Measurements from ENCODE around the gene PTPN12.

PTPN12 gene

GRCh38 chr7:77662869-77663268 lies 125.8 kb downstream of the PTPN12 start:
- CTCF ChIA-PET = interaction anchor here (4.2 kb wide), 1 partner anchor 12 kb away, joined by 27 read pairs; no protein-coding TSS in a partner anchor
- TF ChIP-seq, protein P1, sequence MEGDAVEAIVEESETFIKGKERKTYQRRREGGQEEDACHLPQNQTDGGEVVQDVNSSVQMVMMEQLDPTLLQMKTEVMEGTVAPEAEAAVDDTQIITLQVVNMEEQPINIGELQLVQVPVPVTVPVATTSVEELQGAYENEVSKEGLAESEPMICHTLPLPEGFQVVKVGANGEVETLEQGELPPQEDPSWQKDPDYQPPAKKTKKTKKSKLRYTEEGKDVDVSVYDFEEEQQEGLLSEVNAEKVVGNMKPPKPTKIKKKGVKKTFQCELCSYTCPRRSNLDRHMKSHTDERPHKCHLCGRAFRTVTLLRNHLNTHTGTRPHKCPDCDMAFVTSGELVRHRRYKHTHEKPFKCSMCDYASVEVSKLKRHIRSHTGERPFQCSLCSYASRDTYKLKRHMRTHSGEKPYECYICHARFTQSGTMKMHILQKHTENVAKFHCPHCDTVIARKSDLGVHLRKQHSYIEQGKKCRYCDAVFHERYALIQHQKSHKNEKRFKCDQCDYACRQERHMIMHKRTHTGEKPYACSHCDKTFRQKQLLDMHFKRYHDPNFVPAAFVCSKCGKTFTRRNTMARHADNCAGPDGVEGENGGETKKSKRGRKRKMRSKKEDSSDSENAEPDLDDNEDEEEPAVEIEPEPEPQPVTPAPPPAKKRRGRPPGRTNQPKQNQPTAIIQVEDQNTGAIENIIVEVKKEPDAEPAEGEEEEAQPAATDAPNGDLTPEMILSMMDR (IDR thresholded peaks at IDR 0.05; ENCODE audit: control extremely low read depth, extremely low read depth, low read depth, missing control alignments) = no peak
- no peak for DNase-seq (ENCODE audit: extremely low spot score)
- POLR2A ChIA-PET = no interaction called here

DNA sequence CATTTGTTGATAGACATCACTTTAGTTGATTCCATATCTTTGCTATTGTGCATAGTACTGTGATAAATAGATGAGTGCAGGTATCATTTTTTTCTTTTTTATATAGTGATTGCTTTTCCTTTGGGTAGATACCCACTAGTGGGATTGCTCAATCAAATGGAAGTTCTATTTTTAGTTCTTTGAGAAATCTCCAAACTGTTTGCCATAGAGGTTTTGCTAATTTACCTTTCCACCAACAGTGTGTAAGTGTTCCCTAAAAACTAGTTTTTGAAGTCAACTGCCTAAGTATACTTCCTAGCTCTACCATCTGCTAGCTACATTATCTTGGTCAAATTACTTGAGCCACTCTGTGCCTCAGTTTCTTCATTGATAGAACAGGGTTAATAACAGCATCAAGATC lies 127.6 kb downstream of the PTPN12 start:
- ChIA-PET POLR2A (no interaction called here), CTCF (interaction anchor here (0.8 to 4.2 kb wide), 5 partner anchors 9 to 376 kb away, joined by 3 to 27 read pairs (median 7); no protein-coding TSS in a partner anchor)
- no peak for DNase-seq (ENCODE audit: extremely low spot score)
- TF ChIP-seq, protein P1 (IDR thresholded peaks at IDR 0.05; ENCODE audit: control extremely low read depth, extremely low read depth, low read depth, missing control alignments) = no peak

DNA sequence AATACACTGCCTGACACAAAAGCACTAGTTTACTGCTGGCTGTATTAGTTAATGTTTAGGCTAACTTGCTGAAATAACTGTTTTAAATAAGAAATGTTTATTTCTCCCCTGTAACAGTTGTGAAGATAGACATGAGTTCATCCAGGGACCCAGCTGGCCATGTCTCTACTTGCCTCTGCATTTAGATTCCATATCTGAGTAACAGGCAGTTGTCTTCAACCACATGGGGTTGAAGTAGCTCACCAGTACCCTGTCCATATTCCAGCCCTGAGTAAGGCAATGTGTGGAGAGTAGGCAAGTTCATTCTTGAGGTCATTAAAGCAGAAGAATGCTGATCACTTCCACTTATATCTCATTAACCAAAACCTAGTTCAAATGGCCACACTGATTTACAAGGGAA lies 128.1 kb downstream of the PTPN12 start:
- CTCF ChIA-PET = interaction anchor here (0.8 to 4.2 kb wide), 5 partner anchors 9 to 376 kb away, joined by 3 to 27 read pairs (median 7); no protein-coding TSS in a partner anchor

DNA sequence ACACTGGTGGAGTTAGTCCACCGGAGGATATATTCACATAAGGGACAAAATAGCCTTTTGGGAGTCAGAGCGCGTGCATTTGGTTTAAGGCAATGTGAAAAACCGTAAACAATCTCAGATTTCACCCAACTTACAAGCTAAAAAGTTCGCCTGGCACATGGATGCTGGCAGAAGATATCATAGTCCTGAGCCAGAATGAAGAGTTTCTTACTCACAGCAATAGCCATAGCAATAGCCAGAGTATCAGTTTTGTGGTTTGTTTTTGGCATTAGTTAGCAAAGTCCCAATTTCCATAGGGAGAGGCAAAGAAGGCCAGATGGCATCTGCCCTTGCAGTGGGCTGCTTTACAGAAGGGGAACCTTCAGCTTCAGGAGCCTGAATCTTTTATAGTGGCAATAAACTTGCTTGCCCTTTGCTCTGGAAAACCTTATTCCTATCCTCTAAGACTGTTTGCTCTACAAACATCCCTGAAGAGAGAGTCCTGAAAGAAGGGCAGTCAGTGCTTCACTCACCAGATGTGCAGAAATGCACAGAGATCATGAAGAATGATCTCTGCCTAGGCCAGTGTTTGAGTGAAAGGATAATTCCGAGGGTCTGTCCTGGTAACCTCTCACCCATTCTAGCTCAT lies 130.5 kb downstream of the PTPN12 start:
- POLR2A ChIA-PET = interaction anchor here (0.6 kb wide), 1 partner anchor 9 kb away, joined by 3 read pairs; no protein-coding TSS in a partner anchor

More for the DNA sequence above, 128.1 kb downstream of the PTPN12 start:
- POLR2A ChIA-PET = no interaction called here
- DNase-seq (ENCODE audit: extremely low spot score) = no peak
- TF ChIP-seq, protein P1 (IDR thresholded peaks at IDR 0.05; ENCODE audit: control extremely low read depth, extremely low read depth, low read depth, missing control alignments) = no peak

DNA sequence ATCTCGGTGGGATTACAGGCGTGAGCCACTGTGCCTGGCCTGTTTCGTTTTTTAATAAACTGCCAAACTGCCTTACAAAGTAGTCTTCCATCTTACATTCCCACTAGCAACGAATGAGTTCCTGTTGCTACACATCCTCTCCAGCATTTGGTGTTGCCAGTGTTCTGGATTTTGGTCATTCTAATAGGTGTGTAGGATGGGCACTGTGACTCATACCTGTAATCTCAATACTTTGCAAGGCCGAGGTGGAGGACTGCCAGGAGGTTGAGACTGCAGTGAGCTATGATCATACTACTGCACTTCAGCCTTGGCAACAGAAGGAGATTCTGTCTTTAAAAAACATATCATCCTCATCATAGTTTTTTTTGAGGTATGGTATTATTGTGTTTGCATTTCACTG lies 137.8 kb downstream of the PTPN12 start:
- POLR2A ChIA-PET = interaction anchor here (0.6 kb wide), 1 partner anchor 16 kb away, joined by 3 read pairs; no protein-coding TSS in a partner anchor
- TF ChIP-seq, protein P1 (IDR thresholded peaks at IDR 0.05; ENCODE audit: control extremely low read depth, extremely low read depth, low read depth, missing control alignments) = no peak
- CTCF ChIA-PET = interaction anchor here (0.9 to 3.9 kb wide), 4 partner anchors 17 to 365 kb away, joined by 3 to 20 read pairs (median 4); no protein-coding TSS in a partner anchor
- DNase-seq (ENCODE audit: extremely low spot score) = no peak

More for the DNA sequence above, 130.5 kb downstream of the PTPN12 start:
- DNase-seq (ENCODE audit: extremely low spot score) = no peak
- TF ChIP-seq, protein P1 (IDR thresholded peaks at IDR 0.05; ENCODE audit: control extremely low read depth, extremely low read depth, low read depth, missing control alignments) = no peak
- CTCF ChIA-PET = interaction anchor here (0.6 to 1.4 kb wide), 3 partner anchors 10 to 28 kb away, joined by 3 to 10 read pairs (median 5); partner anchors contain the start of gene RSBN1L

GRCh38 chr7:77679608-77680007 lies 142.5 kb downstream of the PTPN12 start:
- no peak for DNase-seq (ENCODE audit: extremely low spot score)
- CTCF ChIA-PET = interaction anchor here (0.8 kb wide), 1 partner anchor 80 kb away, joined by 3 read pairs; no protein-coding TSS in a partner anchor
- TF ChIP-seq, protein P1 (IDR thresholded peaks at IDR 0.05; ENCODE audit: control extremely low read depth, extremely low read depth, low read depth, missing control alignments) = no peak
- POLR2A ChIA-PET = no interaction called here

Data from GM10248 (cell line).